T-helper 2 cell treated with Interferon-gamma antibody and Interleukin-4, amounts not matched to agents 100 ng/mL and 5 ng/mL, for 36 hours (primary cell): ENCODE measurements around the gene SLC25A47. TPM values are rescaled to one million over a fixed set of nuclear protein-coding genes. Genes with fewer than 3 reads are reported as not detected.
"Not testable (repeated sequence)": the region's sequence is repeated elsewhere in the genome, so short reads cannot be mapped to it uniquely, and the experiment has no call there.

ENCODE experiments used
- intact Hi-C: fragments of 100-400 bp; cut with micrococcal nuclease; formaldehyde crosslinking; loops from one replicate; pipeline ENCODE4 v1.15.1; 2023
- total RNA-seq: library from RNA; stranded (reverse); gene quantifications from 2 replicates; pipeline ENCODE4 v1.2.3, GENCODE V29; 2022

Gene SLC25A47
- total RNA-seq: not detected in 2 replicates

- intact Hi-C loops: no loop called here
Observed at GRCh38 chr14:100323121-100323941, at the start of gene SLC25A47. SLC25A47 (plus strand) TSS chr14:100323339; CDS start chr14:100323415, 76 bp downstream.

GRCh38 chr14:100274250-100274649 is 48.9 kb upstream of the SLC25A47 start:
- intact Hi-C loops: no loop called here

GRCh38 chr14:100275214-100275613 is 47.9 kb upstream of the SLC25A47 start:
- intact Hi-C loops: no loop called here

- intact Hi-C loops: no loop called here
Observed at GRCh38 chr14:100278702-100279101, 44.4 kb upstream of the SLC25A47 start.

- intact Hi-C loops: no loop called here
Observed at GRCh38 chr14:100279133-100279532, 44.0 kb upstream of the SLC25A47 start.

- intact Hi-C loops: no loop called here
Observed at GRCh38 chr14:100279563-100279962, 43.6 kb upstream of the SLC25A47 start.

- intact Hi-C loops: no loop called here
Observed at GRCh38 chr14:100281286-100282082, 41.7 kb upstream of the SLC25A47 start.

GRCh38 chr14:100282083-100282350 is 41.1 kb upstream of the SLC25A47 start:
- intact Hi-C loops: no loop called here

GRCh38 chr14:100282766-100283419 is 40.2 kb upstream of the SLC25A47 start:
- intact Hi-C loops: no loop called here

- intact Hi-C loops: not testable (repeated sequence)
Observed at GRCh38 chr14:100283436-100283835, 39.7 kb upstream of the SLC25A47 start.

- intact Hi-C loops: no loop called here
Observed at GRCh38 chr14:100283984-100284881, 38.9 kb upstream of the SLC25A47 start.

- intact Hi-C loops: loop anchor here (1.0 kb wide), 2 partner anchors 45 to 91 kb away; partner anchors contain the start of gene WDR25
Observed at GRCh38 chr14:100285021-100285912, 37.9 kb upstream of the SLC25A47 start.

GRCh38 chr14:100285913-100286400 is 37.2 kb upstream of the SLC25A47 start:
- intact Hi-C loops: loop anchor here (1.0 kb wide), 2 partner anchors 46 to 90 kb away; partner anchors contain the start of gene WDR25

GRCh38 chr14:100286484-100287191 is 36.5 kb upstream of the SLC25A47 start:
- intact Hi-C loops: no loop called here

GRCh38 chr14:100287202-100287997 is 35.7 kb upstream of the SLC25A47 start:
- intact Hi-C loops: no loop called here

GRCh38 chr14:100287998-100288295 is 35.2 kb upstream of the SLC25A47 start:
- intact Hi-C loops: not testable (repeated sequence)

- intact Hi-C loops: no loop called here
Observed at GRCh38 chr14:100288382-100289185, 34.6 kb upstream of the SLC25A47 start.
